ENCODE results near the gene COL19A1.

- TF ChIP-seq CEBPB (IDR thresholded peaks at IDR 0.05) (no peak), REST (IDR thresholded peaks at IDR 0.05; ENCODE audit: low read depth) (no peak)
Observed at GRCh38 chr6:69954733-69955132, 88.4 kb downstream of the COL19A1 start.

Data from Ishikawa (cell line).